ENCODE data around the gene SLC39A11.
"Not testable (repeated sequence)": the region's sequence is repeated elsewhere in the genome, so short reads cannot be mapped to it uniquely, and the experiment has no call there.

Gene SLC39A11

DNA sequence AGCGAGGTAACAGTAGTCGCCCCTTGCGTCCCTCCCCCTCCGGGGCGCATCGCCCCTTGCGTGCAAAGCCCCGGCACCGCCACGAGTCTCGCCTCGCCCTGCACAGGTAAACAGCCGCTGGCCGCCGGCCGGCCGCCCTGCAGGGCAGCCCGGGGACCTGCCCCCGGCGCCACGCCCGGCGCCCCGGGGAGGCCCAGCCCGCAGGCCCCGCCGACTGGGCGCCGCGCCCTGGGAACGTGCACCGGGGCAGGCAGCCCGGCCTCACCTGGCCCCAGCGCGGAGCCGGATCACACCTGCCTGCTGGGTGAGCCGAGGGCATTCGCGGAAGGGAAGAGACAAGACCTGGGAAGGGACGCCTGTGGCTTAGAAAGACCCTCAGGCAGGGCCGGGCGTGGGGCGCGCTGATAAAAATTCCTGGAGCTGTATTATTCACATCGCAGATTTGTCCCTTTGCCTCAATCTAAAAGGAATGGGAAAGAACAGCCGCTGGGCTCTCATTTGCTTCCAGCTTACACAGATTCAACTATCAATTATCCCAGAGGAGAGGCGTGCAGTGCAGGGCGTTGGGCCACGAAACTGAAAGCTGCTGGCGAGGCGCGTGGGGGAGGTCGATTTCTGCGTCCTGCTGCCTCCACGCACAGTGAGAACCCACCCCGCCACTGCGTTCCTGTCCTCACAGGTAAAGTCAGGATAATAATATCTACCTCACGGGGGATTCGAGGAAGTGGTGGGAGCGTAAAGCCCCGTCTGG is 451.9 kb downstream of the SLC39A11 start:
- no peak for FAIRE-seq

DNA sequence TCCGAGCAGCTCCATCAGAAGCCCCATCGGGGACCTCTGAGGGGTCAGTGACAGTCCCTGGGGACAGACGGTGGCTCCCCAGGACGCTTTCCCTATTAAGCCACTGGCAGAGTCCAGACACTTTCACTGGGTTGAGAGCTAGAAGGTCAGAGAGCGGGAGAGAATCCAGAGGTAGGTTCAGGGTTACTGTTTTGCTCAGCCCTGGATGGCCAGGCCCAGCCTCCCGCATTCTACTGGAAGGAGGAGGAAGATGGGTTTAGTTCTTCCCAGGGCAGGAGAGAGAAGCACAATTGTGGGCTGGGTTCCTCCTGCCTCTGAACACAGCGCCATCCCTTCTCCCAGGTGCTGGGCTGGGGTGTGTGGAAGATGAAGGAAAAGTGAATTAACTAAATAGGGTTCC is 452.8 kb downstream of the SLC39A11 start:
- no peak for FAIRE-seq

DNA sequence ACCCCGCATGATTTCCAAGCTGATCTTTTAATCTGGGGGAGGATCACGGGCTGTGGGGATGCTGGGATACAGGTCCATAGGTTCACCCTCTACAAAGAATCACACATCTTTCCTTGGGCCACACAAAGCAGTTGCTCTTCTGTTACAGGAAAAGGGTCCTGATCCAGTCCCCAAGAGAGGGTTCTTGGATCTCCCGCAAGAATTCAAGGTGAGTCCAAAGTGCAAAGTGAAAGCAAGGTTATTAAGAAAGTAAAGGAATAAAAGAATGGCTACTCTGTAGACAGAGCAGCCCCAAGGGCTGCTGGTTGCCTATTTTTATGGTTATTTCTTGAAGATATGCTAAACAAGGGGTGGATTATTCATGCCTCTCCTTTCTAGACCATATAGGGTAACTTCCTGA is 453.6 kb downstream of the SLC39A11 start:
- FAIRE-seq: not testable (repeated sequence)

DNA sequence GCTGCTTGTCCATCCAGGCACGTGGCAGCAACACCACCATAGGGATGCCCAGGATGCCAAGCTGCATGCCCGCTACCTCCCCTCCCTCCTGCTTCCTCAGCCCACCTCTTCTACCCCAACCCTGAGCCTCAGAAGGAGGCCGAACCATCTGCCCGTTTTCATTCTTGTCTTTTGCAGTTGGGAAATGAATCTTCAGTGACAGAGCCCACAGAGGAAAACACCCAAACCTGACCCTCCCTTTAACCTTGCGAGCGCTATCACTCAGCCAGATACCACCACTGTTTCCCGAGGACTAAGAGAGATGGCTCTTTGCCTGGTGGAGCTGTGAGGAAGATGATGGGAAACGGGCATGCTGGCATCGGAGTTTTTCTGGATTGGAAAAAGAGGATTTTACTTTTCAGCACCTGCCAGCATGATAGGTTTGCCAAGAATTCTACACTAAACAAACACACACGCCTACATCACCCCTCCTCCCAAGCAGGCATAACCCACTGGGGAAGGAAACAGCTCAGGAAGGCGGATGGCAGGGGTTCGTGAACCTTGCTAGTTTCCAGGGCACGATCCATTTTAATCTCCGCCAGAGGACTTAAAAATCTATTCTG is 457.4 kb downstream of the SLC39A11 start:
- FAIRE-seq: no peak

DNA sequence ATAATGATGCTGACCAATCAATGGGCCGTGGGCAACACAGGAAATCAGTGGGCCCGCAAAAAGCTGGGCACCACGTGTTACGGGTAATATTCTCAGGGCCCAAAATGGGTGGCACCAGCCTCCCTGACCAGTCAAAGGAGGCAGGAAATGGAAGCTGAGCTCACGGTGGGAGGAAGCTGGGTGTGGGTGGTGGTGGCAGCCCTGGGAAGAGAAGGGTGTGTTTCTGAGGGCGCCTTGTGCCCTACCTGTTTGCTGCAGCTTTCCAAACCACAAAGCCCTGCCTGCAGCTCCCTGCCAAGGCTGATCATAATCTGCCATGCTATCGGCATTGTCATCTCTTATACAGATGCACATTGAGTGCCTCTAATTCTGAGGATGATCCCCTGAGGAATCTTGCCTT is 457.9 kb downstream of the SLC39A11 start:
- FAIRE-seq: no peak

DNA sequence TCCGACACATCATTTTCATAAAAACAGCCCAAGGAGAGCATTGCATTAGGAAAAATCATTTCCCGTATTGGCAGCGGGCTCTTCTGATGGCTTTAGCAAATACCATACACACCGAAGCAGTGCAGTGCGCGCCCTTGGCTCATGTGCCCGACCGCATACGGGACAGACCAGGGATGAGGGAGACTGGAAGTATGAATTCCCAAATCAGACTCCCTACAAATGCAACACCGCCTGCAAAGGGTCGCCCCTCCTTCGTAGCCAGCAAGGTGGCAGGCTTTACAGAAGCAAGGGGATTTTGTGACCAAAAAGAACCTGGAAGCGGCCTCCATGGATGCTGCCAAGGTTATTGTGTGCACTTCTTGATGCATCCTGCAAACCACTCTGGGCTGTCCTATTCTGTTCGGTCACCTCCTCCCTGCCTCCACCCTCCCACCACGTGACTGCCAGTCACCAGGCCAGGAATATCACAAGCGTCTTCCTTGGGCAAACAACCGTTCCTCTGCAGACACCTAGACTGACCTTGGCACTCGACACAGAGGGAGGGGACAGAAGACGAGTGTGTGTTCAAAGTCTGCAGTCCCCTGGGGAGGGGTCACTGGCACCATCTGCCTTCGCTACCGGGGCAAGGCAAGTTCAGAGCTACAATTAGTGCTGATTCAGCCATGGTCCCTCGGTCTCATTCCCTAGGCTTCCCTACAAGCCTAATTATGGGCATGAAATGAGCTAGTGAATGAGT is 460.4 kb downstream of the SLC39A11 start:
- FAIRE-seq: no peak

DNA sequence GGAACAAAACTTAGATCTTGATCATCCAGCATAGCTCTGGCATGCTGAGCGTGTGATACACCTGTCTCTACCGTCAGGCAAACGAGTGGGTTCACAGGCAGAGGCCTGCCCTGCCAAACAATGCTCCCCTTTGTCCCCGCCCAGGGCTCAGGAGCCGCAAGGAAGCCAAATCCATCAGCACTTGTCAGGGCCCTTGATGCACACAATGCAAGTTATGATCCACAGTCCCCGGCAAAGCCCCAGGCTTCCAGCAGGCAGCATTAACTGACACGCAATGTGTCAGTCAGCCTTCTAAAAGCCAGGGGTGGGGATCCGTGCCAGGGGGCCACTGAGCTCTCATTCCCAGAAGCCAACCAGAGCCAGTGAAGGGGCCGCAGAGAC is 460.9 kb downstream of the SLC39A11 start:
- no peak for FAIRE-seq

DNA sequence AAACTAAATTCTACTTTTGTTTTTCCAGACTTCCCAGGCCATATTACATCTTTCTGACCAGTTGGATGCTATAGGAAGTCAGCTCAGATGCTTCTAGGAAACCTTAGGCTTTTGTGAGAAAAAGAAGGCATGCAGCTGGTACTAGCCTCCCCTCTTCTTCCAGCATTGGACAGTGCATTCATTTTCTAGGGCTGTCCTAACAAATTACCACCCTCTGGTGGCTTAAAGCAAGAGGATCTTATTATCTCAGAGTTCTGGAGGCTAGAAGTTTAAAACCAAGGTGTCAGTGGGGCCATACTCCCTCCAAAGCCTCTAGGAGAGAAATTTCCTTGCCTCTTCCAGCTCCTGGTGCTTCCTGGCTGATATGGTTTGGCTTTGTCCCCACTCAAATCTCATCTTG is 467.8 kb downstream of the SLC39A11 start:
- FAIRE-seq: no peak

DNA sequence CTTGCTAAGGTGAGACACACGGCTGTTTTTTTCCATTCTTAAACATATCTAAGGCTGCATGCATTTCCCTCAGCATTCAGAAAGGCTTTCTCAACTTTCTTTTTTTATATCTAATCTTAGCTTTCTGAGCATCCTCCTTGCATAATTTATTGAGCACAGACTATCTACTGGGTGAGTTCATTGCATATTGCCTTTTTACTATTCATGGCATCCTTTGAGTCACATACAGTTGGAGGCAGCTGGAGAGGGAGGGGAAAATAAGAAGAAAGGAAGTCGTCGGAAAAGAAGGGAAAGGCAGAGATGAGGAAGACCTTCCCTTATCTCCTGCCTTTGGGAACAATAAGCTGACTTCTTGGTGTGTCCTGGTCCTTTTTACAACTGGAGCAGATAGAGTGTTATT is 468.3 kb downstream of the SLC39A11 start:
- no peak for FAIRE-seq

DNA sequence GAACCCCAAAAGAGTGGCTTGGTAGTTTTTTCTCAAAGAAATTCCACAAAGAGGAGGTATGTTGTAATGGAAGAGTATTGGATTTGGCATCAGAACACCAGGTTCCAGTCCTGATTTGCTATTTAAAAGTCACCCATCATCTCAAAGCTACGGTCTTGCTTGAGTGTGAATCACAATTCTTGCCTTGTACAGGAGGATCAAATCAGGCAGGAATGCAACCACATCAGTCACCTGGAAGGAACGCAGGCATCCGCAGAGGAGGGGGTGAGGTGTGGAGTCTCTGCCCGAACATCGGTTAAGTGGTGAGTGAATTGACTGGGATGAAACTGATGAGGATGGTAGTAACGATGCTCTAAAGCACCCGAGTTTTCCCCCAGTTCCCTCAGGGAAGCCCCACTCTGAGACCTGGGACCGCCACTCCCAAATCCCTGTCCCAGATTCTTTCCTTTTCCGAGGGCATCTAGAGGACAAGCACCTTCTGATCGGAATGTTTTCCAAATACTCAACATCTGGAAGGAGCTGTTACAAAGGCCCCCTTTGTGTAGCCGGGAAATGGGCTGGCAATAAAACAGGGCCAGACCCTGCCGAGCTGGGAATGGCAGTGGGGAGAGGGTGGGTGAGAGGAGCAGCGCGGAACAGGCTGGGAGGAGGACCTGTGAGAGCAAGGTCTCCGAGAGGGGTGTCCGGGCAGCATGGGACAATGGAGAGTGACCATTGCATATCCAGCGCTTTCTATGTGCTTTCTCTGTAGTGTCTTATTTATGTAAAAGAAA is 469.6 kb downstream of the SLC39A11 start:
- no peak for FAIRE-seq

DNA sequence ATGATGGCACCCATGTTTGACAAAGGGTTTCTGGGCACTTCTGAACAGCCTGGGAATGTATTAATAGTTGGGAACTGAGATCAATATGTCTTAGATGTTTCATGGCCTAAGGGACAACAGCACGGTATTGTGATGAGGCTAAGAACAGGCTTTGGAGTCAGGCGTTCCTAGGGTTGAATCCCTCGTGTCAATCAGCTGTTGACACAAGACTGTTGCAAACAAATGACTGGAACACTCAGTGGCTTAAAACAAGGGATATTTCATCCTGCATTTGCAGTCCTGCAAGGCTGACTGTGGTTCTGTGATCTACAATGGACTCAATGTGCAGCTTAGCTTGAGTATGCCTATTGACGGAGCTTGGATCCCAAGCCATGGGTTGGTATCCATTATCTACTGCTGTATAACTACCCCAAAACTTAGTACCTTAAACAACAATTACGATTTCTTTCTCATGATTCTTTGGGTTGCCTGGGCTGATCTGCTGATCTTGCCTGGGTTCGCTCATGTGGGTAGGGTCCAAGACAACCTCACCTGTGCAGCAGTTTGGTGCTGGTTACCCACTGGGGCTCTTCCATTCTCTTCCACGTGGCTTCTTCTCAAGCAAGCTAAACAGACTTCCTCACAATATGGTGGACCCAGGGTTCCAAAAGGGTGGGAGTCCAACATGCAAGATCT is 472.4 kb downstream of the SLC39A11 start:
- no peak for FAIRE-seq

DNA sequence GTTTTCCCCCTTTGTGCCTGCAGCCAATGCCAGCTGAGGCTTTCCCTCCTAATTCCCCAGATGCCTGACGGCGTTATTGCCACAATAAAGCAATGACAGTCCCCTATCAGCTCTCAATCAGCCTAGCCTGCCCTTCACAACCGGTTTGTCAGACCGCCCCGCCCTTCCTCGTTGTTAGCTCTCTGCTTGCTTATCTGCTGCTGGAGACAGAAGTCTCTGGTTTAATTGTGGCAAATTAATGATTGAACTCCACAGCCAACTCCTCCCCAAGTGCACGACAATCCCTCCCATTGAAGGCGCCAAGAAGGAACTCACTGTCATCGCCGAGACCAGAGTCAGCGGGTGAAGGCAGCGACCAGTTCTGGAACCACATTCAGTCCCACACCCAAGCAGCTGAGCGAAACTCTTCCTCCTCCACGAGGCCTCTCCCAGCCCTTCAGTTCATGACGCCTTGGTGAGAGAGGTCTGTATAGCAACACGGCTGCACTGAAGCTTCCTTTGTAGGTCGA is 474.4 kb downstream of the SLC39A11 start:
- no peak for FAIRE-seq

DNA sequence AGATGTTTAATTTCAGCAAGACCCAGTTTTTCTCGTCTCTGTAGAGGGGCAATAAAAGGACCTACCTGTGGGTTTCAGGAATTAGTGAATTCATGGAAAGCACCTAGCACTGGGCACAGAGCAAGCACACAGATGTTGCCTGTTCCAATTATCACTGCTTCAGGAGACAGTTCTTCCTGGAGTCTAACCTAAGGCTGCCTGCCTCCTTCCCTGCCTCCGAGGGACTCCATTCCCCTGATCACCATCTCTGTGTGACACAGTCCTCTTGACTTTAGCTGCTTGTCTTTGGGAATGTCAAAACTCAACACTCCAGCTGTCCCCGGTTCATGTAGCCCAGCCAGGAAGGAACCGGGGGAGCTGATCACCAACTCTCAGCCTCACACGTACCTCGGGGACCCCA is 474.9 kb downstream of the SLC39A11 start:
- FAIRE-seq: no peak

DNA sequence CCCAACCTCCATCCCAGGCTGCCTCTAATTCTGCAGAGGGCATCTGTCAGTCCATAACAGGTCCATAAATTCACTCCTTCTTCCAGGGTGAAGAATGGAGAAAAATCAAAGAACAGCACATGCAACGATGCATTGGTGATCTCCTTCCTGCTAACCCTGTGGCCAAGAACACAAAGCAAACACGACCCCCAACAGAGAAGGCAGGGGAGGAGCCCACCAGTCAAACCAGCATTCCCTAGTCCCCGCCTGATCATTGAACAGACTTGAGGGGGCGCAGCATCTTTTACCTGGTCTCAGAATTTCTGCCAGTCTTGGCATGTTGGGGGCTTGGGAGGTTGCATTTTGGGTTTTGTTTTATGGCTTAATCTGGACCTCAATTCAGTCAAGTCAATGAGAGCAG is 476.0 kb downstream of the SLC39A11 start:
- FAIRE-seq: no peak

DNA sequence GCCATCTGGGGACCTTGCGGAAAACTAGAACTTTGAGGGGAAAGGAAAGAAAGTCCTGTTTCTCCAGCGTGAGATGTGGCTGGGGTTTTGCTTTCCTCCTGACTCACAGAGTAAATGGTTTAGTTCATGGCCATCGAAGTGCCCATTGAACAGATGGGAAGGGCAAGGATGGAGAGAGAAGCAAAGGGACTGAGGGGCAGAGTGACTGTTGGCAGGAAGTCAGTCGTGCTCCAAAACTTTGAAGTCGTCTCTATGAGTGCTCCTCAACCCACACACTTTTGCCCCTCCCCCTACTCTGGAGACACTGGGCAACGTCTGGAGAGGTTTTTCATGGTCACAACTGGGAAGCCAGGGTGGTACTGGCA is 476.9 kb downstream of the SLC39A11 start:
- FAIRE-seq: no peak

DNA sequence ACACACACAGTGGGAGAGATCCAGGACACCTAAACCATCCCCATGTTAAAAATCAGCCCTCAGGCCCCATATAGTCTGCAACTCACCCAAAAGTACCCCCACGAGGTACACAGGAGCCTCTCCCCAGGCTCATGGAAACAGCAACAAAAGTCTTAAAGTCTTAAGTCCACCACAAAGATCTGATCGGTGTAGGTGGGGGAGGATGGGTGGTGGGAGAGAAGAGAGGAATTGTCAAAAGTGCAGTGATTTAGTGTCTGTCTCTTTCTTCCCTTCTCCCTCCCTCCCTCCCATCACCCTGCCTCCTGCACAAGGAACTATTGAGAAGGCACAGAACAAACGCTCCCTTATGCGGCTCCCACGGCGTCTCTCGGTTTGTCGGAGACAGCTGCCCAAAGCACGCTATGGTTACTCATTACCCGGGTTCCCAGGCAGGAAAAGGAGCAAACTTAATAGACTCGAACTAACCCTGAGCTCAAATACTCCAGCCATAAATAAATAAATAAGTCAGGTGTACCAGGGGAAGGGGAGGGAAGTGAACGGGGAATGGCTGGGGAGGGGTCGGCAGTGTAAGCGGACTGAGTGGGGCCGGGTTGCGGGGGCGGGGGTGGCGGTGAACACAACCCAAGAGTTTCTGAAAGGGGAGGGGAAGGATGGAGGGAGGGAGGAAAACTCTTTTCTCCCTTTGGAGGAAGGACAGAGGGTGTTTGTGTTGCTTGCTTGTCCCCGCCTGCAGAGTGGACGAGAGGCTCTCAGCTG is 477.4 kb downstream of the SLC39A11 start:
- FAIRE-seq: no peak

DNA sequence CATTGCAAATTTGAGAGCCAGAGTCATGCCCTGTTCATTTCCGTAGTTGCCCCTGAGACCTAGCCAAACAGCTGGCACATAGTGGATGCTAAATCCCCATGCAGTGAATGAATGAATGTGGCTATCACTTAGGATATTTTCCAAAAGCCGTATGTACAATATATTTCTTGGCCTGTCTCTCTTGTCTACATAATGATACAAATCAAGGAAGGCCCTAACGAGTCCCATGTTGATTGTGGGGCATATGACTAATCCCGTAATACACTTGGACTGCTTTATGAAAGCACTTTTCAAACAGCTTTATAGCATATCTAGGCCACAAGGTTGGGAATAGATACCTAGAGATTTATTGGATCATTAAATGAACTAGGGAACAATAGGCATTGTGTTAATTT is 478.0 kb downstream of the SLC39A11 start:
- no peak for FAIRE-seq

DNA sequence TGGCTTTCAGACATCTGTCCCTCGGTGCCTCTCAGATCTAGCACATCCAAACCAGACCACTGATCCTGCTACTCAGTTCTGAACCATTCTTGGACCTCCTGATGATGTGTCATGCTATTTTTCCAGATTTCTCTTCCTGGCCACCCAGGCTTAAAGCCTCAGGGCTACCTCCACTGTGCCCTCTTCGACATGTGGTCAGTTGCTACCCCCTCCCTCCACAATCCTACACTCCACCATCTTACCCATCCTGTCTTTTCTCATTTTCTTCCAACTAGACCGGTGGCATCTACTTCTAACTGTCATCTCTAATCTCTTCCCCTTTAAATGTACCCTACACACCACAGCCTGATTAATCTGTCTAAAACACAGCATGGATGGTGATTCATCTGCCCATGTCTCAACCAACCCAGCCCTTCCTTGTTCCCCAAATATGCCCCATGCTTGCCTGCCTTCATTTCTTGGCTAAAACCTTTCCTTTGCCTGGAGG is 478.6 kb downstream of the SLC39A11 start:
- no peak for FAIRE-seq

DNA sequence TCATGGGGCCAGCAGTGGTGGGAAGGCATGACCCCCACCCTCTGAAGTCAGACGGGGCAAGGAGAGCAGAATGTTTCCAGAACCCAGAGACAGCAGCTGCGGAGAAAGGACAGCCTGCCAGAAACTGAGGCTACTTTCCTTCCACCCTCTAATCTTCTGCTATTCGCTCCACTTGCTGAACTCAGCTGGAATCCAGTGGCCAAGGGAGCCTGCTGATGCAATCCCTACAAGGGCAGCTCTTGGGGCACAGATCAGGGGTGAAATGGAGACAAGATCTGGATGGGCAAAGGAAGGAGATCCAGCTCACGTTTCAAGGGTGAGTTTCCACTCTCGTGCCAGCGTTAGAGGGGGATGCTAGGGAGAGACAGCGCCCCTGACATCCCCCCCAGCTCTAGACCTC is 479.1 kb downstream of the SLC39A11 start:
- no peak for FAIRE-seq

DNA sequence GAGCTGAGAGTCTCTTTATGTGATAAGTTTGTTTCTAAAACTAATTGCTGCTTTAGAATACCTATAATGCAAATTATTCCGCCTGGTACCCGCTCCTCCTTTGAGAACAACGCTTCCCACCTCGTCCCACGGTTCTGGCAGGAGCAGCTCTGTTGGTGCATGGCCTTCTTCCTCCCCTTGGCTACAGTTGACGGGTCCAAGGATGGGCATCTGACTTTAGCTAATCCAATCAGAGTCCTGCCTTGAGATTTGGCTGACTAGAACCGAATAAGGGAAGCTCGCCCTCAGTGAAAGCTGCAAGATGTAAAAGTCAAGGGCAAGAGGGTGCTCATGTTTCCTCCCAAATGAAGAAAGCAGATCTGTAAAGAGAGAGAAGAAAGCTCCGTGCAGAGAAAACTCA is 481.3 kb downstream of the SLC39A11 start:
- no peak for FAIRE-seq

DNA sequence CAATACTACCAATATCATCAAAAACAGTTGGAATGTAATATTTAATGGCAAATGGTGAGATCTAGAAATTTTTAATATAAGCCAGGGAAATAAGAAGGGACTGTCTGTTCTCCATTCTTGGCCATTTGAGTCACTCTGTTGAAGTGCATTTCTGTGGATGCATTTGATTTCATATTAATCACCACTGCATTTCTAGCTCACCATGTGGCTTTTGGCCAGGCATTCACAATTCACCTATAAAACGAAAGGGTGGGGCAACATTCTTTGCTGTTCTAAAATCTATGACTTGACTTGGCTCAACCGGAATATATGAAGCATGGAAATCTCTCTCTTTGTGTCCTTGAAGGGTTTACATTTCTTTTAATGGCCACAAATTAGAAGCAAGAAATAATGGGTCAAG is 483.0 kb downstream of the SLC39A11 start:
- no peak for FAIRE-seq

DNA sequence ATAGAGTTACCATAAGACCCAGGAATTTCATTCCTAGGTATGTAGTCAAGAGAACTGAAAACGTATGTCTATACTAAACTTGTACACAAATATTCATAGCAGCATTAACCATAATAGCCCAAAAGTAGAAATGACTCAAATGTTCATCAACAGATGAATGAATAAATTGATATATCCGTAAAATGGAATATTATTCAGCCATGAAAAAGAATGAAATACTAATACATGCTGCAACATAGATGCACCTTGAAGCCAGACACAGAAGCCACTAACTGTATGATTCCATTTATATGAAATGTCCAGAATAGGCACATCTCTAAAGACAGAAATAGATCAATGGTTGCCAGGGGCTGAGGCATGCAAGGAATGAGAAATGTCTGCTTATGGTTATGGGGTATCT is 484.1 kb downstream of the SLC39A11 start:
- no peak for FAIRE-seq

All from TTC549 (cell line).